ENCODE results near the gene THBS3. TPM values are rescaled to one million over a fixed set of nuclear protein-coding genes. Genes with fewer than 3 reads are reported as not detected.

THBS3 gene
- total and polyA plus RNA-seq, 12 donors = 3.8 to 23.5 (median 6.4) TPM

- no peak for TF ChIP-seq CTCF (IDR thresholded peaks at IDR 0.05)
- Histone ChIP-seq H3K4me3 (no peak overlapping the region), H3K4me1 (peaks cover 0 to 18% (median 8%) of the 10 kb centered on the region in 9 donors), H3K27ac (no peak overlapping the region), H3K27me3 (no peaks in the 10 kb centered on the region), H3K36me3 (no peaks in the 10 kb centered on the region), H3K9me3 (no peaks in the 10 kb centered on the region)
- WGBS, 2 donors = 87 to 91% methylated on average over 7 of the region's 7 CpGs
- DNase-seq (no peak), ATAC-seq (no peak)
- intact Hi-C loops (cut with DNase I) = no loop called here
Observed at GRCh38 chr1:155182052-155182550, 25.6 kb downstream of the THBS3 start.

- no peak for ATAC-seq
- no peak for TF ChIP-seq CTCF (IDR thresholded peaks at IDR 0.05)
- Histone ChIP-seq H3K4me1 (peaks cover 3 to 24% (median 11%) of the 10 kb centered on the region in 9 donors), H3K9me3 (no peaks in the 10 kb centered on the region), H3K27ac (no peak overlapping the region), H3K4me3 (no peak overlapping the region), H3K36me3 (no peaks in the 10 kb centered on the region), H3K27me3 (no peaks in the 10 kb centered on the region)
- no peak for DNase-seq
- 90 to 95% methylated on average over 18 of the region's 18 CpGs for WGBS, 2 donors
- intact Hi-C loops (cut with DNase I) = no loop called here
Observed at GRCh38 chr1:155181371-155182051, 26.2 kb downstream of the THBS3 start.

DNA sequence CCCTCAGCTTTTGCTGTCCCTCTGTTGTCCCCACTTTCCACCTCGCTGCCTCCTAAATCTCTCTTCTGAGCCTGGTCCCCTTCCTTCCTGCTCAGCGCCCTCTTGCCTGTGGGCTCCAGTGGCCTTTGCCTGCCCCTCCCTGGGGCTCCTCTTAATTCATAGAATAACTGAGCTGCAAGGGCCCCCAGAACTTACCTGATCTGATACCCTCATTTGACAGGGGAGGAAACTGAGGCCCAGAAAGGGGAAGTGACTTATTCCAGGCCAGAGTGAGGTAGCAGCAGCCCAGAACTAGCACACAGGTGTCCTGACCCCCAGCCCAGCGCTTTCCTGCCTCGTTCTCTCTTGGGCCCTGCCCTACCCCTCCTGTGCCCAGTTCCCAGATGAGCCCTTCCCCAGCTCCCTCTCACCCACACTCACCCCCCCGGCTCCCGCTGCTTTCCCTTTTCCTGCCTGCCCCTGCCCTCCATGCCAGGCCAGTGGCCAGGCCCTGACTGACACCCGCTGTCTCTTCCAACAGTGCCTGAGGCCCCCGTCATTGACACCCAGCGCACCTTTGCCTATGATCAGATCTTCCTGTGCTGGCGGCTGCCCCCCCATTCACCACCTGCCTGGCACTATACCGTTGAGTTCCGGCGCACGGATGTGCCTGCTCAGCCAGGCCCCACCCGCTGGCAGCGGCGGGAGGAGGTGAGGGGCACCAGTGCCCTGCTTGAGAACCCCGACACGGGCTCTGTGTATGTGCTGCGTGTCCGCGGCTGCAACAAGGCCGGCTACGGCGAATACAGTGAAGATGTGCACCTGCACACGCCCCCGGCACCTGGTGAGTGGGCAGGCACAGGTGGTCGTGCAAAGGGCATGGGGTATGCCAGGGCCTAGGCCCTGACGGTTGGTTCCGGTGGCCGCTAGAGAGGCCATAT is 28.3 kb downstream of the THBS3 start:
- peaks cover 0 to 24% (median 6%) of the 10 kb centered on the region in 9 donors for H3K4me1 ChIP-seq
- no peaks in the 10 kb centered on the region for H3K36me3 ChIP-seq
- 92 to 95% methylated on average over 31 of the region's 31 CpGs for WGBS, 2 donors
- H3K27ac ChIP-seq = no peak overlapping the region
- DNase-seq (no peak), ATAC-seq (no peak)
- TF ChIP-seq CTCF (IDR thresholded peaks at IDR 0.05) = no peak
- H3K27me3 ChIP-seq = peaks cover 1 to 18% (median 12%) of the 10 kb centered on the region in 7 donors
- H3K9me3 ChIP-seq = no peaks in the 10 kb centered on the region
- no peak overlapping the region for H3K4me3 ChIP-seq
- intact Hi-C loops (cut with DNase I) = loop anchor here in 3 of 10 donors (5.0 to 10.0 kb wide), 3 partner anchors 43 to 48 kb away; no protein-coding TSS in a partner anchor

DNA sequence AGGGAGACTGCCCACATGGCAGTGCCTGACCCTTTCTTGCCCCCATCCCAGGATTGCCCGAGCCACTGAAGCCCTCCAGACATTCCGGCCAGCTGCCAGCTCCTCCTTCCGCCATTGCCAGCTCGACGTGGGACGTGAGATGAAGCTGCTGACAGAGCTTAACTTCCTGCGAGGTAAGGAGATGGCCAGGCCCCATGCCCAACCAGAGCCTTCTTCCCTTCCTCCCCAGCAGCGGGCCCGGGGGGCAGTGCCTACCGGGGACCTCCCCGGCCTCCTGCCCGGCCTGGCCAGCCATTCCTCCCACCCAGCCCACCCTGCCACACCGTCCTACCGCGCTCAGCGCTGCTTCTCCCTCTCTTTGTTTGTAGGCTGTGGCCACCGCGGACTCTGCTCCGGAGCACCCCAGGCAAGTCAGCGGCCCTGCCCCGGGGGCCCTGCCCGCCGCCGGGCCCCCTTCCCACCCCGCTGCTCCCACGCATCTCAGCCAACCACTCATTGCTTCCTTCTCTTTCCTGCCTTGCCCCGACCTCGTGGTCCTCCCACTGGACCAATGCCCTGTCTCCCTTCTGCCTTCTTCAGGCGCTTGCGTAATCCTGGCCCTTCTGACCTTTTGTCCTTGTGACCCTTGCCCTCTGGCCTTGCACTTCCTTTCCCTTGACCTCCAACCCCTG is 29.1 kb downstream of the THBS3 start:
- no peak for DNase-seq
- WGBS, 2 donors = 81 to 83% methylated on average over 30 of the region's 30 CpGs
- intact Hi-C loops (cut with DNase I) = loop anchor here in 3 of 10 donors (5.0 to 10.0 kb wide), 3 partner anchors 44 to 49 kb away; no protein-coding TSS in a partner anchor
- Histone ChIP-seq H3K4me1 (peaks cover 2 to 32% (median 10%) of the 10 kb centered on the region in 9 donors), H3K36me3 (no peaks in the 10 kb centered on the region), H3K9me3 (no peaks in the 10 kb centered on the region), H3K4me3 (peak overlapping the region in 4 of 10 donors; percentile 7 to 46 (median 25)), H3K27ac (peak overlapping the region in 1 of 10 donors; percentile 36), H3K27me3 (peaks cover 7 to 26% (median 19%) of the 10 kb centered on the region in 7 donors)
- TF ChIP-seq CTCF (IDR thresholded peaks at IDR 0.05) = no peak
- ATAC-seq = no peak
